HG03196 (cell line): Measurements from ENCODE around the gene CTSA.
A peak's percentile ranks its signal among the peaks of the same experiment; 100 is the strongest.

Source experiments
- ATAC-seq: cut with Tn5 transposase; IDR thresholded peaks from one replicate; pipeline ENCODE4 v1.9.1; 2021; ENCODE audit not compliant: unreplicated experiment

Gene CTSA

GRCh38 chr20:45934586-45935415, 43.7 kb downstream of the CTSA start, which contains the start of gene PCIF1:
TSS of gene PCIF1 (plus strand) at chr20:45934683. CDS start at chr20:45939000, 4,317 bp downstream.
- ATAC-seq: peak; percentile 73

- ATAC-seq: no peak
Observed at GRCh38 chr20:45935416-45936046, 44.4 kb downstream of the CTSA start.

- no peak for ATAC-seq
Observed at GRCh38 chr20:45937765-45938164, 46.6 kb downstream of the CTSA start.

GRCh38 chr20:45938727-45939438, 47.7 kb downstream of the CTSA start:
- no peak for ATAC-seq

GRCh38 chr20:45940053-45940452, 48.9 kb downstream of the CTSA start:
- ATAC-seq: no peak

GRCh38 chr20:45940469-45940868, 49.3 kb downstream of the CTSA start:
- ATAC-seq: no peak

- no peak for ATAC-seq
Observed at GRCh38 chr20:45943613-45944012, 52.5 kb downstream of the CTSA start.

GRCh38 chr20:45944151-45944964, 53.2 kb downstream of the CTSA start:
- no peak for ATAC-seq

- ATAC-seq: no peak
Observed at GRCh38 chr20:45944965-45945677, 54.0 kb downstream of the CTSA start.

- ATAC-seq: no peak
Observed at GRCh38 chr20:45945678-45946148, 54.6 kb downstream of the CTSA start.

GRCh38 chr20:45946149-45946970, 55.2 kb downstream of the CTSA start:
- no peak for ATAC-seq

- ATAC-seq: no peak
Observed at GRCh38 chr20:45947110-45947866, 56.2 kb downstream of the CTSA start.

- no peak for ATAC-seq
Observed at GRCh38 chr20:45948261-45948733, 57.2 kb downstream of the CTSA start.
